Ascending aorta (tissue), 2 donors: Measurements from ENCODE around the gene CNKSR2. TPM values are rescaled to one million over a fixed set of nuclear protein-coding genes. Genes with fewer than 3 reads are reported as not detected.

ENCODE experiments used
- DNase-seq, 2 donors: peaks; one replicate each; pipeline ENCODE4 v3.0.0-alpha.2; 2019; ENCODE audit warnings: low spot score in 2 of 2
- H3K27ac ChIP-seq, 2 donors: fragments of 200-600 bp; sonication (generic); one replicate each; pipeline ENCODE4 v1.5.1; 2016 to 2017; ENCODE audit warnings: mild to moderate bottlenecking in 1 of 2
- H3K27me3 ChIP-seq: fragments of 200-600 bp; sonication (generic); one replicate; pipeline ENCODE4 v1.5.1; 2017
- H3K36me3 ChIP-seq, 2 donors: fragments of 200-600 bp; sonication (generic); one replicate each; pipeline ENCODE4 v1.5.1; 2016
- H3K4me1 ChIP-seq, 2 donors: fragments of 200-600 bp; sonication (generic); one replicate each; pipeline ENCODE4 v1.5.1; 2016 to 2017; ENCODE audit warnings: mild to moderate bottlenecking in 1 of 2
- H3K4me3 ChIP-seq, 2 donors: fragments of 200-600 bp; sonication (generic); one replicate each; pipeline ENCODE4 v1.5.1; 2016 to 2017; ENCODE audit warnings: mild to moderate bottlenecking in 1 of 2
- H3K9me3 ChIP-seq, 2 donors: fragments of 200-600 bp; sonication (generic); one replicate each; pipeline ENCODE4 v1.5.1; 2016
- CTCF ChIP-seq, 3 experiments: fragments of 200-600 bp in 2 of 3; fragments of 450-650 bp in 1 of 3; sonication (generic) in 2 of 3; IDR thresholded peaks; one replicate each; pipeline ENCODE4 v1.5.1; 2016 to 2019; ENCODE audit warnings: antibody characterized with exemption in 3 of 3, mild to moderate bottlenecking in 1 of 3, moderate library complexity in 1 of 3
- intact Hi-C: fragments of 100-400 bp; cut with DNase I; formaldehyde crosslinking; loops from one replicate; pipeline ENCODE4 v1.15.1; 2023
- total RNA-seq: library from RNA; depleted of rRNA; stranded (reverse); fragments of >200 nt; gene quantifications from one replicate; pipeline ENCODE4 v1.1.0, GENCODE V29; 2016

The CNKSR2 gene
- 0.53 TPM for total RNA-seq

- peak within 1 kb of the TSS; percentile 28 to 38 for H3K27ac ChIP-seq
- H3K4me3 ChIP-seq, result peak within 1 kb of the TSS; percentile 54 to 70
- peak in 1 of 2 donors; percentile 63 for DNase-seq
- no peak for TF ChIP-seq CTCF (IDR thresholded peaks at IDR 0.05)
- H3K9me3 ChIP-seq, result no peaks in the 10 kb centered on the region
- no peaks in the 10 kb centered on the region for H3K36me3 ChIP-seq
- H3K27me3 ChIP-seq, result no peaks in the 10 kb centered on the region
- H3K4me1 ChIP-seq, result no peaks in the 10 kb centered on the region
- intact Hi-C loops, result no loop called here
These were observed at the start of gene CNKSR2 for GRCh38 chrX:21374163-21374993. CNKSR2 (plus strand) TSS chrX:21374418; CDS start chrX:21374898, 480 bp downstream.

DNA sequence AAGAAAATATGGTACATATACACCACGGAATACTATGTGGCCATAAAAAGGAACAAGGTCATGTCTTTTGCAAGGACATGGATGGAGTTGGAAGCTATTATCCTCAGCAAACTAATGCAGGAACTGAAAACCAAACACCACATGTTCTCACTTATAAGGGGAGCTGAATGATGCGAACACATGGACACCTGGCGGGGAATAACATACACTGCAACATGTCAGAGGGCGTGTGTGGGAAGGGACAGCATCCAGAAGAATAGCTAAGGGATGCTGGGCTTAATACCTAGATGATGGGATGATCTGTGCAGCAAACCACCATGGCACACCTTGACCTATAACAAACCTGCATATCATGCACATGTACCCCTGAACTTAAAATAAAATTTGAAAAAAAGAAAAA lies 19.5 kb upstream of the CNKSR2 start:
- no peaks in the 10 kb centered on the region for H3K36me3 ChIP-seq
- intact Hi-C loops, result no loop called here
- no peak overlapping the region for H3K4me3 ChIP-seq
- no peak overlapping the region for H3K27ac ChIP-seq
- DNase-seq, result no peak
- peaks cover 0 to 16% of the 10 kb centered on the region in 2 donors for H3K9me3 ChIP-seq
- H3K4me1 ChIP-seq, result no peaks in the 10 kb centered on the region
- no peaks in the 10 kb centered on the region for H3K27me3 ChIP-seq
- no peak for TF ChIP-seq CTCF (IDR thresholded peaks at IDR 0.05)

DNA sequence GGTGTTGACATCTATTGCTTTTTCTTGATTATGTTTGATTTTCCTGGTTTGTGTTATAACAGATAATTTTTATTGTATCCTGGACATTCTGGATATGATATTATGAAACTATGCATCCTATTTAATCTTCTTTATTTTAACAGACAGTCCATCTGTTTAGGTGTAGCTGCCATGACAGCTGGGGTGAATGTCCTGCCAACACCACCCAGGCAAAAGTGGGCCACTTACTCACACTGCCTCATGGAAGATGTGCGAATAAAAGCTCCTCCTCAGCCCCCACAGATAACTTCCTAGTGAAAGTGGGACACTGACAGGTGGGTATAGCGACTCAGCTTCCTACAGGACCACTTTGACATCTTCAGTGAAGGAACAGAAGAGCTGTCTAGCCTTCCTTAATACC lies 18.4 kb upstream of the CNKSR2 start:
- Histone ChIP-seq H3K36me3 (no peaks in the 10 kb centered on the region), H3K4me1 (no peaks in the 10 kb centered on the region), H3K27ac (no peak overlapping the region), H3K9me3 (peaks cover 0 to 13% of the 10 kb centered on the region in 2 donors), H3K27me3 (no peaks in the 10 kb centered on the region), H3K4me3 (no peak overlapping the region)
- no peak for TF ChIP-seq CTCF (IDR thresholded peaks at IDR 0.05)
- intact Hi-C loops, result no loop called here
- no peak for DNase-seq

GRCh38 chrX:21369613-21370012 lies 4.6 kb upstream of the CNKSR2 start:
- no peaks in the 10 kb centered on the region for H3K36me3 ChIP-seq
- no peak overlapping the region for H3K27ac ChIP-seq
- TF ChIP-seq CTCF (IDR thresholded peaks at IDR 0.05), result no peak
- no peaks in the 10 kb centered on the region for H3K27me3 ChIP-seq
- no peaks in the 10 kb centered on the region for H3K9me3 ChIP-seq
- no peak overlapping the region for H3K4me3 ChIP-seq
- DNase-seq, result no peak
- H3K4me1 ChIP-seq, result no peaks in the 10 kb centered on the region
- intact Hi-C loops, result no loop called here

DNA sequence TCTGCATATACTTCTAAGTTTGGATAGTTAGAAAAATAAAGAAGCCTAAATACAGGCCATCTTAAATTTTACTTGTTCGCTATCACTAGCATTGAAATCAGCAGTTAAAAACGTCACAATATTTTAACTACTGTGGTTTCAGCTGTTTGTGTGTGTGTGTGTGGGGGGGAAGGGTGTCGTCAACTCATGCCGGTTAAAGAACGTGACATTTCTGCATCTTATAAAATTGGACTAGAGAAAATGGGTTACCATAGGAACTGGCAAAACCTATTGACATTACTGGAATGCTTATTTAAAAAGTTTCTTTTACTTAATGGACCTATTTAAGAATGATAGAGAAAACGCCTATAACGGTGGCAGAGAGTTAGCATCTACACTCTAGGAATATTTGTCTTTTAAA lies 1.2 kb upstream of the CNKSR2 start:
- Histone ChIP-seq H3K27me3 (no peaks in the 10 kb centered on the region), H3K27ac (no peak overlapping the region), H3K4me3 (no peak overlapping the region), H3K36me3 (no peaks in the 10 kb centered on the region), H3K4me1 (no peaks in the 10 kb centered on the region), H3K9me3 (no peaks in the 10 kb centered on the region)
- DNase-seq, result no peak
- intact Hi-C loops, result no loop called here
- TF ChIP-seq CTCF (IDR thresholded peaks at IDR 0.05), result no peak
